Measurements from ENCODE around the gene ULBP3.

ULBP3 gene

GRCh38 chr6:150053450-150053849 is 15.5 kb downstream of the ULBP3 start:
- Histone ChIP-seq H3F3A (ENCODE audit: low read depth) (no peaks in the 10 kb centered on the region), H3K4me2 (ENCODE audit: low read depth, low read length, poor library complexity, severe bottlenecking) (no peak overlapping the region), H3K79me2 (ENCODE audit: insufficient read depth, low read length) (no peaks in the 10 kb centered on the region), H3K4me1 (ENCODE audit: insufficient read depth, low read length, poor library complexity, severe bottlenecking) (peaks cover 12% of the 10 kb centered on the region), H3K36me3 (ENCODE audit: insufficient read depth, low read length) (no peaks in the 10 kb centered on the region), H3K9me3 (ENCODE audit: insufficient read depth, low read depth, low read length) (no peaks in the 10 kb centered on the region), H3K27me3 (ENCODE audit: insufficient read depth, low read length, poor library complexity, severe bottlenecking) (peaks cover 10% of the 10 kb centered on the region), H3K9ac (ENCODE audit: low read depth, low read length, poor library complexity, severe bottlenecking) (no peak overlapping the region), H3K9me2 (replicated peaks; ENCODE audit: low read depth, low read length) (no peaks in the 10 kb centered on the region), H3K4me3 (ENCODE audit: low read length, poor library complexity, severe bottlenecking) (no peak overlapping the region), H2AFZ (ENCODE audit: low read length) (no peak overlapping the region), H4K20me1 (ENCODE audit: insufficient read depth, low read length, poor library complexity, severe bottlenecking) (no peaks in the 10 kb centered on the region)
- TF ChIP-seq EZH2phosphoT487 (IDR thresholded peaks at IDR 0.05; ENCODE audit: borderline replicate concordance) (no peak), CTCF (conservative IDR thresholded peaks at IDR 0.05; ENCODE audit: low read length) (no peak)

GRCh38 chr6:150050846-150051245 is 18.1 kb downstream of the ULBP3 start:
- H3K4me1 ChIP-seq (ENCODE audit: insufficient read depth, low read length, poor library complexity, severe bottlenecking): peaks cover 17% of the 10 kb centered on the region
- H3F3A ChIP-seq (ENCODE audit: low read depth): no peaks in the 10 kb centered on the region
- peak overlapping the region; percentile 8 for H3K4me2 ChIP-seq (ENCODE audit: low read depth, low read length, poor library complexity, severe bottlenecking)
- no peaks in the 10 kb centered on the region for H3K9me2 ChIP-seq (replicated peaks; ENCODE audit: low read depth, low read length)
- no peaks in the 10 kb centered on the region for H3K9me3 ChIP-seq (ENCODE audit: insufficient read depth, low read depth, low read length)
- H2AFZ ChIP-seq (ENCODE audit: low read length): peak overlapping the region; percentile 53; the same call in 1 of the 2 replicates
- no peaks in the 10 kb centered on the region for H3K79me2 ChIP-seq (ENCODE audit: insufficient read depth, low read length)
- H3K36me3 ChIP-seq (ENCODE audit: insufficient read depth, low read length): no peaks in the 10 kb centered on the region
- H3K27me3 ChIP-seq (ENCODE audit: insufficient read depth, low read length, poor library complexity, severe bottlenecking): peaks cover 10% of the 10 kb centered on the region
- no peak for TF ChIP-seq CTCF (conservative IDR thresholded peaks at IDR 0.05; ENCODE audit: low read length)
- no peak for TF ChIP-seq EZH2phosphoT487 (IDR thresholded peaks at IDR 0.05; ENCODE audit: borderline replicate concordance)
- no peak overlapping the region for H3K9ac ChIP-seq (ENCODE audit: low read depth, low read length, poor library complexity, severe bottlenecking)
- no peaks in the 10 kb centered on the region for H4K20me1 ChIP-seq (ENCODE audit: insufficient read depth, low read length, poor library complexity, severe bottlenecking)
- H3K4me3 ChIP-seq (ENCODE audit: low read length, poor library complexity, severe bottlenecking): no peak overlapping the region

DNA sequence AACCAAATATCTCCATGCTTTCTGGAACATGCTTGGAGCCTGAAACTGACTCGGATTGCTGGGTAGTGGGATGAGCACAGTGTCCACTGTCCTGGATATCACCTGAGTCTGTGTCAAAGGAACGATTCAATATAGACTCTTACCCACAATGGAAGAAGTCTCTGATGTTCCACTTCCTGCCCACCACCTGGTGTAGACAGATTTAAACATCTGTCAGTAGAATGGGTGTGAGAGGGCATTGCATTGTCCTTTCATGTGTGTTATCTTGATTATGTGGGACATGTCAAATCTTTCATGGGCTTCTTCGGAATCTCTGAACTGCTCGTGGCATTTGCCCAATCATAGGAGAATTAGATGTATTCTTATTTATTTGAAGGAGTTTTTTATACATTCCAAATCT is 20.8 kb downstream of the ULBP3 start:
- Histone ChIP-seq H3K9me3 (ENCODE audit: insufficient read depth, low read depth, low read length) (no peaks in the 10 kb centered on the region), H3K4me3 (ENCODE audit: low read length, poor library complexity, severe bottlenecking) (no peak overlapping the region), H3K4me1 (ENCODE audit: insufficient read depth, low read length, poor library complexity, severe bottlenecking) (peaks cover 17% of the 10 kb centered on the region), H4K20me1 (ENCODE audit: insufficient read depth, low read length, poor library complexity, severe bottlenecking) (no peaks in the 10 kb centered on the region), H3K36me3 (ENCODE audit: insufficient read depth, low read length) (no peaks in the 10 kb centered on the region), H3K79me2 (ENCODE audit: insufficient read depth, low read length) (no peaks in the 10 kb centered on the region), H3F3A (ENCODE audit: low read depth) (no peaks in the 10 kb centered on the region), H3K27me3 (ENCODE audit: insufficient read depth, low read length, poor library complexity, severe bottlenecking) (peaks cover 3% of the 10 kb centered on the region), H3K9me2 (replicated peaks; ENCODE audit: low read depth, low read length) (no peaks in the 10 kb centered on the region), H2AFZ (ENCODE audit: low read length) (no peak overlapping the region), H3K4me2 (ENCODE audit: low read depth, low read length, poor library complexity, severe bottlenecking) (no peak overlapping the region), H3K9ac (ENCODE audit: low read depth, low read length, poor library complexity, severe bottlenecking) (no peak overlapping the region)
- TF ChIP-seq CTCF (conservative IDR thresholded peaks at IDR 0.05; ENCODE audit: low read length): no peak
- no peak for TF ChIP-seq EZH2phosphoT487 (IDR thresholded peaks at IDR 0.05; ENCODE audit: borderline replicate concordance)
